PFSK-1 (cell line): ENCODE data around the gene EVI5.

Experiments used
- REST ChIP-seq, 2 experiments: IDR thresholded peaks; 2 replicates each; pipeline versions ENCODE4 v1.6.1 to v1.8.0; 2011 to 2012; ENCODE audit warnings: low read depth in 2 of 2, low read length in 2 of 2, control low read depth in 1 of 2, inconsistent platforms in 1 of 2, mild to moderate bottlenecking in 1 of 2, moderate library complexity in 1 of 2; ENCODE audit not compliant: insufficient read depth in 1 of 2
- SIN3A ChIP-seq: IDR thresholded peaks from 2 replicates; pipeline ENCODE4 v1.6.1; 2012; ENCODE audit warnings: mild to moderate bottlenecking, low read length, moderate library complexity, borderline replicate concordance; ENCODE audit not compliant: insufficient read depth
- TAF1 ChIP-seq: IDR thresholded peaks from 2 replicates; pipeline ENCODE4 v1.6.1; 2012; ENCODE audit warnings: low read length, control low read depth, borderline replicate concordance; ENCODE audit not compliant: insufficient read depth

GRCh38 chr1:92504291-92505014 is 280.5 kb downstream of the EVI5 start:
- TF ChIP-seq SIN3A (no peak), REST (IDR thresholded peaks at IDR 0.05; ENCODE audit: insufficient read depth in 1 of 2, low read depth in 2 of 2, low read length in 2 of 2) (no peak), TAF1 (no peak)
